ENCODE results near the gene ILF2.
A peak's percentile ranks its signal among the peaks of the same experiment; 100 is the strongest.

- TF ChIP-seq CTCF (IDR thresholded peaks at IDR 0.05) (no peak), POLR2A (IDR thresholded peaks at IDR 0.05; ENCODE audit: low read depth) (no peak), POLR2AphosphoS5 (IDR thresholded peaks at IDR 0.05) (peak; percentile 22 to 70)
Observed at GRCh38 chr1:153678519-153679336, 7.9 kb upstream of the ILF2 start, which contains the start of gene NPR1.

Measured in esophagus muscularis mucosa (tissue), 3 donors.